CD8-positive, alpha-beta memory T cell (primary cell): ENCODE data around the gene ENDOD1. TPM values are rescaled to one million over a fixed set of nuclear protein-coding genes. Genes with fewer than 3 reads are reported as not detected.

Source experiments
- CTCF ChIA-PET: fragments of 350-600 bp; sonication (Branson Sonifier 250); formaldehyde crosslinking; loops from one replicate; lab custom pipeline; 2021; ENCODE audit warnings: antibody characterized with exemption; lab: Charles Lee
- POLR2A ChIA-PET: fragments of 350-600 bp; sonication (Branson Sonifier 250); formaldehyde crosslinking; loops from one replicate; lab custom pipeline; 2021; ENCODE audit warnings: antibody characterized with exemption; lab: Charles Lee
- DNase-seq, 5 donors: peaks; one replicate each; pipeline versions ENCODE4 v3.0.0 to v3.0.0-alpha.2; 2020 to 2022; ENCODE audit warnings: mixed read lengths in 1 of 5
- H3K27ac ChIP-seq: one replicate; pipeline ENCODE4 v1.7.0; 2013; ENCODE audit warnings: low read depth, mild to moderate bottlenecking, low read length, moderate library complexity
- H3K27me3 ChIP-seq: 2 replicates; pipeline ENCODE4 v1.7.0; 2013; ENCODE audit warnings: low read length, mild to moderate bottlenecking; ENCODE audit not compliant: insufficient read depth, poor library complexity, severe bottlenecking
- H3K36me3 ChIP-seq: 2 replicates; pipeline ENCODE4 v1.7.0; 2013; ENCODE audit warnings: mild to moderate bottlenecking, low read length, moderate library complexity; ENCODE audit not compliant: insufficient read depth
- H3K4me1 ChIP-seq: 2 replicates; pipeline ENCODE4 v1.7.0; 2013; ENCODE audit warnings: mild to moderate bottlenecking, low read length, moderate library complexity; ENCODE audit not compliant: insufficient read depth
- H3K4me3 ChIP-seq: 2 replicates; pipeline ENCODE4 v1.7.0; 2013; ENCODE audit warnings: mild to moderate bottlenecking, low read length
- H3K9me3 ChIP-seq: 2 replicates; pipeline ENCODE4 v1.7.0; 2013; ENCODE audit warnings: mild to moderate bottlenecking, low read length
- H3K27ac Mint-ChIP-seq, 8 donors: one replicate each; pipeline ENCODE4 v1.8.0; 2020 to 2021; ENCODE audit warnings: mixed read lengths in 8 of 8, mild to moderate bottlenecking in 6 of 8, inconsistent platforms in 3 of 8, moderate library complexity in 3 of 8
- H3K27me3 Mint-ChIP-seq, 2 donors: one replicate each; pipeline ENCODE4 v1.8.0; 2020 to 2021; ENCODE audit warnings: mixed read lengths in 2 of 2, mild to moderate bottlenecking in 1 of 2, moderate library complexity in 1 of 2
- H3K36me3 Mint-ChIP-seq, 3 donors: one replicate each; pipeline ENCODE4 v1.8.0; 2020 to 2021; ENCODE audit warnings: mixed read lengths in 3 of 3, inconsistent platforms in 1 of 3, mild to moderate bottlenecking in 1 of 3
- H3K4me1 Mint-ChIP-seq, 3 donors: one replicate each; pipeline ENCODE4 v1.8.0; 2020 to 2021; ENCODE audit warnings: mixed read lengths in 3 of 3, inconsistent platforms in 1 of 3, mild to moderate bottlenecking in 1 of 3
- H3K4me3 Mint-ChIP-seq, 7 donors: one replicate each; pipeline ENCODE4 v1.8.0; 2020 to 2021; ENCODE audit warnings: mixed read lengths in 7 of 7, mild to moderate bottlenecking in 6 of 7, moderate library complexity in 4 of 7, inconsistent platforms in 2 of 7
- H3K9me3 Mint-ChIP-seq, 5 donors: one replicate each; pipeline ENCODE4 v1.8.0; 2020 to 2022; ENCODE audit warnings: mixed read lengths in 5 of 5, mild to moderate bottlenecking in 3 of 5, moderate library complexity in 2 of 5, inconsistent platforms in 1 of 5
- polyA plus RNA-seq: library from polyadenylated mRNA; unstranded; fragments of 300-500 nt; fragmentation: Illumina TruSeq; gene quantifications from one replicate; pipeline ENCODE4 v1.2.3, GENCODE V29; 2021
- total RNA-seq, 2 experiments: library from RNA; stranded (reverse); gene quantifications; one replicate each; pipeline ENCODE4 v1.2.3, GENCODE V29; 2021

Gene ENDOD1
- total and polyA plus RNA-seq, 3 experiments from 2014 or later: 11.1 to 30.1 (median 29.6) TPM

DNA sequence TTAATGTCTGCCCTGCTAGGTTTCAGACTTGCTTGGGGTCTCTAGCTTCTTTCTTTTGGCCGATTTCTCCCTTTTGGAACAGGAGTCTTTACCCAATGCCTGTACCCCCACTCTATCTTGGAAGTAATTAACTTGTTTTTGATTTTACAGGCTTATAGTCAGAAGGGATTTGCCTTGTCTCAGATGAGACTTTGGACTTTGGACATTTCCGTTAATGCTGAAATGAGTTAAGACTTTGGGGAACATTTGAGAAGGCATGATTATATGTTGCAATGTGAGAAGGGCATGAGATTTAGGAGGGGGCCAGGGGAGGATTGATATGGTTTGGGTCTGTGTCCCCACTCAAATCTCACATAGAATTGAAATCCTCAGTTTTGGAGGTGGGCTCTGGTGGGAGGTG is 35.3 kb upstream of the ENDOD1 start:
- DNase-seq: no peak
- H3K27ac ChIP-seq: no peak overlapping the region
- H3K4me1 ChIP-seq: no peaks in the 10 kb centered on the region
- POLR2A ChIA-PET: no interaction called here
- Mint-ChIP-seq H3K4me3 (no peak overlapping the region), H3K36me3 (peaks cover 0 to 4% (median 0%) of the 10 kb centered on the region in 3 donors), H3K27ac (no peak overlapping the region), H3K9me3 (no peaks in the 10 kb centered on the region), H3K27me3 (peaks cover 30 to 57% of the 10 kb centered on the region in 2 donors), H3K4me1 (no peaks in the 10 kb centered on the region)
- CTCF ChIA-PET: no interaction called here
- no peak overlapping the region for H3K4me3 ChIP-seq
- no peaks in the 10 kb centered on the region for H3K9me3 ChIP-seq
- H3K36me3 ChIP-seq: no peaks in the 10 kb centered on the region
- peaks cover 11% of the 10 kb centered on the region for H3K27me3 ChIP-seq

DNA sequence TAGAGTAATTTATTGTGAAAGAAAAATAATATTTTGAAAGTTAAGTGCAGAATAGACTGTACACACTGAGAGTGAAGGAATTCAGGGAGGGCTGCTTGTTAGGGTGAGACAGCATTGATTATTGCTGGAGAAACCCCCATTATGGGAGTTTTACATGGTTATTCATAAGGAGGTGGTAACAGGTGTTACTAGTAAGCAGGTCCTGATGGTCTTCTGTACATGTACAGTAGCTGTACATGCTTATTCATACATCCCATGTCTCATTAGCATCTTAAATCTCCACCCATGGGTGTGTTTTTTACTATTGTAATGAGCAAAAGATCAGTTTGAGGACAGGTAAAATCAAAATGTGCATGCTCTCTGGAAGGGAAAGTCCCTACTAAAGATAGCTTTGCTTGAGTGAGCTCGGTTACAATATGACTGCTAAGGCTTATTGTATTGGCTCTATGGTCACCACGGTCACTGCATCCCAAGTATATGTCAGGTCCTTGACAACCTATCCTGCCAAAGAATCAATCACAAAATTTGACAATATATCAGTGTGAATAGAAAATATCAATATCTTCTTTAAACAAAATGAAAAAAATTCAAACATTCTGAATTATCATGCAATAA is 34.3 kb upstream of the ENDOD1 start:
- no peak for DNase-seq
- no peak overlapping the region for H3K27ac Mint-ChIP-seq
- H3K27ac ChIP-seq: no peak overlapping the region
- CTCF ChIA-PET: no interaction called here
- no peak overlapping the region for H3K4me3 ChIP-seq
- no peak overlapping the region for H3K4me3 Mint-ChIP-seq
- no peaks in the 10 kb centered on the region for H3K4me1 Mint-ChIP-seq
- H3K27me3 ChIP-seq: peaks cover 6% of the 10 kb centered on the region
- no peaks in the 10 kb centered on the region for H3K4me1 ChIP-seq
- H3K9me3 ChIP-seq: no peaks in the 10 kb centered on the region
- peaks cover 28 to 64% of the 10 kb centered on the region in 2 donors for H3K27me3 Mint-ChIP-seq
- peaks cover 0 to 4% (median 0%) of the 10 kb centered on the region in 3 donors for H3K36me3 Mint-ChIP-seq
- no peaks in the 10 kb centered on the region for H3K36me3 ChIP-seq
- POLR2A ChIA-PET: no interaction called here
- H3K9me3 Mint-ChIP-seq: no peaks in the 10 kb centered on the region

DNA sequence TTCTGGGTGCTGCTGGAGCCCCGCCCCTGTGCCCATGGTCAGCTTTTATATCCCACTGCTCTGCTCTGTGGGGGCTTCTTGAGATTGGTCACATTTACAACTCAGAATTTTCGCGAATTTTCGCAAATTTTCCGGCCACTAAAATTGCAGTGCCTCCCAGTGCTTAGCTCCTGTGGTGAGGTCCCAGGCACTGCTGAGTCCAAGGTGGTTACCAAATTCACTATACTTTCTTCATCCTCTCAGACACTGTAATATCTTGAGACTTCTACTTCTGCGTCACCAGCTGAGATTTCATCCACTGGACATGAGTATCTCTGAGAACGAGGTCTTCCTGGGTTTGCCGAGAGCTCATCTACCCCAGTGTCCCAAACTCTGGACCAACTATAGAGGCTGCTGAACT is 31.7 kb upstream of the ENDOD1 start:
- Histone ChIP-seq H3K27me3 (peaks cover 5% of the 10 kb centered on the region), H3K4me1 (no peaks in the 10 kb centered on the region), H3K27ac (no peak overlapping the region), H3K36me3 (no peaks in the 10 kb centered on the region), H3K4me3 (no peak overlapping the region), H3K9me3 (no peaks in the 10 kb centered on the region)
- Mint-ChIP-seq H3K27me3 (peaks cover 28 to 49% of the 10 kb centered on the region in 2 donors), H3K36me3 (no peaks in the 10 kb centered on the region), H3K4me1 (no peaks in the 10 kb centered on the region), H3K4me3 (no peak overlapping the region), H3K9me3 (no peaks in the 10 kb centered on the region), H3K27ac (no peak overlapping the region)
- no peak for DNase-seq
- ChIA-PET CTCF (interaction anchor here (2.3 kb wide), 1 partner anchor 9 kb away, joined by 9 read pairs; the partner anchor contains the start of gene SRSF8), POLR2A (no interaction called here)

DNA sequence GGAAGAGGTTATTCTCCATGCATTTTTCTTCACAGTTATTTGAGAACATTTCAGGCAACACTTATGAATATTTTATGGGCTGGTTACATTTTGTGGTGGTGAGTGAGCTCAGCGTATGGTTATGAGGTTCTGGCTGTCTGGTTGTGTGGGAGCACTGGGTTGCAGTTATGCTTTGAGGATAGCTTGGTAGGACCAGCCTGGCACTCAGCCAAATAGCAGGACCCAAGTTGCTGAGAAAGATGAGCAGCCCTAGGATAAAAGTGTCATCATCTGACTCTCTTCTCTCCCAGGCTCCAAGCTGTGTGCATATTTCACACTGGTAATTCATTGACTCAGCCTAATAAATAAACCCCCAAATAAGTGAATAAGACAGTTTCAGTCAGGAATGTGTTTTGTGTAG is 31.0 kb upstream of the ENDOD1 start:
- Histone ChIP-seq H3K27me3 (peaks cover 5% of the 10 kb centered on the region), H3K9me3 (no peaks in the 10 kb centered on the region), H3K36me3 (no peaks in the 10 kb centered on the region), H3K4me3 (no peak overlapping the region), H3K4me1 (no peaks in the 10 kb centered on the region), H3K27ac (no peak overlapping the region)
- H3K4me1 Mint-ChIP-seq: no peaks in the 10 kb centered on the region
- POLR2A ChIA-PET: no interaction called here
- CTCF ChIA-PET: interaction anchor here (2.3 kb wide), 1 partner anchor 8 kb away, joined by 9 read pairs; the partner anchor contains the start of gene SRSF8
- H3K27me3 Mint-ChIP-seq: peaks cover 24 to 43% of the 10 kb centered on the region in 2 donors
- H3K4me3 Mint-ChIP-seq: no peak overlapping the region
- H3K27ac Mint-ChIP-seq: no peak overlapping the region
- no peaks in the 10 kb centered on the region for H3K36me3 Mint-ChIP-seq
- DNase-seq: no peak
- H3K9me3 Mint-ChIP-seq: no peaks in the 10 kb centered on the region

DNA sequence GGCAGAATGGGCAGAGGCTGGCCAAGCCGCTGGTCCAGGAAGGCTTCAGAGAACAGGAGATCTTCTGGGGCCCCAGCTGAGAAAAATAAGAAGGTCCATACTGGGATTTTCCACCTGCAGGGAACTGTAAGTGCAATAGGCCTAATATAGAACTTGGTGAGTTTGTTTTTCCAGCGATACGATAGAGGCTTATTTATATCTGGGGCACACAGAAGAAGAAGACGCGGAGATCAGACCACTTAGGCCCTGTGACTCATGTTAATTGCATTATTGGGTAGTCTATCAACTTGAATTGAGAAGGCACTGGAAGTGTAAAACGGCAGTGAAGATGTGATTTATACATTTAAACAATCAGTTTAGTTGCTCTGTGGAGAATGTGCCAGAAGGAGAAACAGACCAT is 30.6 kb upstream of the ENDOD1 start:
- CTCF ChIA-PET: interaction anchor here (2.3 kb wide), 1 partner anchor 8 kb away, joined by 9 read pairs; the partner anchor contains the start of gene SRSF8
- no peak for DNase-seq
- H3K4me1 Mint-ChIP-seq: no peaks in the 10 kb centered on the region
- no peaks in the 10 kb centered on the region for H3K36me3 Mint-ChIP-seq
- H3K36me3 ChIP-seq: no peaks in the 10 kb centered on the region
- H3K4me1 ChIP-seq: no peaks in the 10 kb centered on the region
- no peak overlapping the region for H3K4me3 ChIP-seq
- no peak overlapping the region for H3K4me3 Mint-ChIP-seq
- POLR2A ChIA-PET: no interaction called here
- no peaks in the 10 kb centered on the region for H3K9me3 ChIP-seq
- H3K27ac Mint-ChIP-seq: no peak overlapping the region
- no peaks in the 10 kb centered on the region for H3K9me3 Mint-ChIP-seq
- no peak overlapping the region for H3K27ac ChIP-seq
- peaks cover 21 to 39% of the 10 kb centered on the region in 2 donors for H3K27me3 Mint-ChIP-seq
- H3K27me3 ChIP-seq: peaks cover 5% of the 10 kb centered on the region

DNA sequence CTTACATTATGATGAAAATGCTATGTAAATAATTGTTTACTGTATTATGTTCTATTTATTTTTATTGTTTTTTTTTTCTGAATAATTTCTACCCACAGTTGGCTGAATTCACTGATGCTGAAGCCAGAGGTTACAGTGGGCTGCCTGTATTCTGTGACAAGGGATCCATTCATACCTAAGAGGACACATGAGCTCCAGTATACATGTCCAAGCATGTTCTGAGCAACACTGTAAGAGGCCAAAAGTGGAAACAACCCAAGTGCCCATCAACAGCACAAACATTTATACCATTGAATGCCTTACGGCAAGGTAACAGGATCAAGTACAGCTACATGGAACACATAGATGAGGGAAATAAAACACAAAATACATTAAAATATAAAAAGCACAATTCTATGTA is 24.3 kb upstream of the ENDOD1 start:
- Mint-ChIP-seq H3K9me3 (no peaks in the 10 kb centered on the region), H3K36me3 (peaks cover 0 to 19% (median 5%) of the 10 kb centered on the region in 3 donors), H3K27ac (no peak overlapping the region), H3K4me3 (peak overlapping the region in 2 of 7 donors; percentile 17 to 20), H3K4me1 (peaks cover 17 to 24% (median 19%) of the 10 kb centered on the region in 3 donors), H3K27me3 (peaks cover 5% of the 10 kb centered on the region in 2 donors)
- POLR2A ChIA-PET: no interaction called here
- no peaks in the 10 kb centered on the region for H3K9me3 ChIP-seq
- peaks cover 18% of the 10 kb centered on the region for H3K4me1 ChIP-seq
- H3K36me3 ChIP-seq: no peaks in the 10 kb centered on the region
- DNase-seq: no peak
- H3K27ac ChIP-seq: no peak overlapping the region
- H3K27me3 ChIP-seq: no peaks in the 10 kb centered on the region
- H3K4me3 ChIP-seq: no peak overlapping the region
- CTCF ChIA-PET: no interaction called here

DNA sequence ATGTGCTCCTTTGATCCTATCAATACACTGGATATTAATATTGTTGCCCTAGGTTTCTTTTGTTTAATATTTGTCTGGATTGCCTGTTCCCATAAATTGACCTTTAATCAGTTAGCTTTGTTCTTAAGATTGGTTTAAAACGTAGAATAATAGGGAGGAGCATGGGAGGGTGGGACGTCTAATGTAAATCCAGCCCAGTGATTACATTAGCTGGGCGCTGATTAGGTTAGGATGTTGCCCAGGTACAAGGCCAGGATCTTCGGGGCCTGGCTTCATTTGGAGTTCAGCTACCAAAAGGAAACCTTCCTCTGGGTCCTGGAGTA is 23.0 kb upstream of the ENDOD1 start, which contains the start of gene SRSF8:
TSS of gene SRSF8 (plus strand) at position 204 of the 323 bp plus-strand sequence. CDS start 308 bp downstream, outside the sequence.
- no peak for DNase-seq
- peak within 1 kb of the TSS; percentile 91 to 100 (median 97) for H3K4me3 Mint-ChIP-seq
- peak within 1 kb of the TSS; percentile 85 to 99 (median 99) for H3K27ac Mint-ChIP-seq
- ChIA-PET POLR2A (interaction anchor here (0.6 to 7.1 kb wide), 19 partner anchors 10 to 1326 kb away, joined by 3 to 164 read pairs (median 7); partner anchors contain the start of genes C11orf54, CCDC82, CEP57 and CWC15), CTCF (interaction anchor here (0.9 to 8.7 kb wide), 18 partner anchors 9 to 724 kb away, joined by 3 to 116 read pairs (median 5); partner anchors contain the start of genes CEP57, CWC15, ENDOD1 and FAM76B)
- Histone ChIP-seq H3K27ac (peak within 1 kb of the TSS; percentile 96), H3K4me1 (peaks cover 29% of the 10 kb centered on the region), H3K36me3 (no peaks in the 10 kb centered on the region), H3K4me3 (peak within 1 kb of the TSS; percentile 78), H3K27me3 (no peaks in the 10 kb centered on the region), H3K9me3 (no peaks in the 10 kb centered on the region)
- no peaks in the 10 kb centered on the region for H3K9me3 Mint-ChIP-seq
- peaks cover 26 to 35% (median 31%) of the 10 kb centered on the region in 3 donors for H3K4me1 Mint-ChIP-seq
- H3K27me3 Mint-ChIP-seq: no peaks in the 10 kb centered on the region
- H3K36me3 Mint-ChIP-seq: peaks cover 0 to 28% (median 7%) of the 10 kb centered on the region in 3 donors
